Measurements from ENCODE around the gene FIGN. TPM values are rescaled to one million over a fixed set of nuclear protein-coding genes. Genes with fewer than 3 reads are reported as not detected.

Gene FIGN
- total and polyA plus RNA-seq, 10 of the 15 experiments (the other 5 are each of a cell fraction or from before 2014, with no cell fraction given), result under 0.01 to 0.01 TPM; not detected in 8

- Histone ChIP-seq H3K4me1 (ENCODE audit: control insufficient read depth, insufficient read depth, low read length) (no peaks in the 10 kb centered on the region), H3K9me3 (replicated peaks; ENCODE audit: control insufficient read depth, insufficient read depth, low read length) (no peaks in the 10 kb centered on the region; the same call in 2 of the 3 replicates), H3K9ac (ENCODE audit: control insufficient read depth, insufficient read depth, low read length) (no peak overlapping the region), H3K79me2 (ENCODE audit: control insufficient read depth, insufficient read depth, low read length) (no peaks in the 10 kb centered on the region), H4K20me1 (ENCODE audit: control insufficient read depth, insufficient read depth) (no peaks in the 10 kb centered on the region), H2AFZ (ENCODE audit: control insufficient read depth, low read depth, low read length) (no peak overlapping the region), H3K27me3 (replicated peaks in 1 of 2; ENCODE audit: control insufficient read depth in 2 of 2, insufficient read depth in 2 of 2, low read length in 1 of 2) (no peaks in the 10 kb centered on the region), H3K36me3 (ENCODE audit: control insufficient read depth in 2 of 2, insufficient read depth in 2 of 2, low read length in 1 of 2) (no peaks in the 10 kb centered on the region), H3K4me3 (no peak overlapping the region), H3K4me2 (ENCODE audit: control insufficient read depth, insufficient read depth) (no peak overlapping the region), H3K27ac (ENCODE audit: control insufficient read depth, insufficient read depth) (no peak overlapping the region)
- ChIA-PET POLR2A (no interaction called here), SMC1A (ENCODE audit: uncharacterized antibody, unreplicated experiment) (no interaction called here), CTCF (interaction anchor here (1.5 kb wide), 1 partner anchor 12 kb away, joined by 3 read pairs; no protein-coding TSS in a partner anchor), RAD21 (ENCODE audit: unreplicated experiment) (no interaction called here)
- 55% methylated on average over 4 of the region's 4 CpGs for WGBS (ENCODE audit: insufficient coverage, insufficient replicate concordance, low lambda C conversion rate, missing lambda C conversion rate)
- in situ Hi-C loops (cut with MboI), result no loop called here
- ATAC-seq, result no peak
- BruUV-seq (replicated peaks), result no TSS peak
- intact Hi-C loops (cut with micrococcal nuclease; ENCODE audit: unreplicated experiment), result no loop called here
- no peak for DNase-seq (ENCODE audit: low read depth, low spot score)
- FAIRE-seq, result no peak
- TF ChIP-seq NR2F1 (conservative IDR thresholded peaks at IDR 0.05), result no peak
- TF ChIP-seq NFIC (IDR thresholded peaks at IDR 0.05; ENCODE audit: low read depth, low read length), result no peak
- TF ChIP-seq ZZZ3 (IDR thresholded peaks at IDR 0.05; ENCODE audit: control insufficient read depth, insufficient read length, low read depth), result no peak
- TF ChIP-seq SP1 (IDR thresholded peaks at IDR 0.05; ENCODE audit: low read depth, low read length), result no peak
- no peak for TF ChIP-seq MLLT1 (IDR thresholded peaks at IDR 0.05)
- TF ChIP-seq SPI1 (IDR thresholded peaks at IDR 0.05; ENCODE audit: borderline replicate concordance, insufficient read depth, low read depth, low read length), result no peak
- TF ChIP-seq RELA (IDR thresholded peaks at IDR 0.05; ENCODE audit: borderline replicate concordance, partially characterized antibody), result no peak
- no peak for TF ChIP-seq TAF1 (IDR thresholded peaks at IDR 0.05; ENCODE audit: borderline replicate concordance, low read depth, low read length)
- no peak for TF ChIP-seq BCLAF1 (IDR thresholded peaks at IDR 0.05)
- TF ChIP-seq, protein P1, sequence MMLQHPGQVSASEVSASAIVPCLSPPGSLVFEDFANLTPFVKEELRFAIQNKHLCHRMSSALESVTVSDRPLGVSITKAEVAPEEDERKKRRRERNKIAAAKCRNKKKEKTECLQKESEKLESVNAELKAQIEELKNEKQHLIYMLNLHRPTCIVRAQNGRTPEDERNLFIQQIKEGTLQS (IDR thresholded peaks at IDR 0.05; ENCODE audit: borderline replicate concordance, extremely low read depth, low read depth, low read length), result no peak
- no peak for TF ChIP-seq SMAD1 (IDR thresholded peaks at IDR 0.05; ENCODE audit: low read depth, partially characterized antibody)
- no peak for TF ChIP-seq CBX5 (IDR thresholded peaks at IDR 0.05; ENCODE audit: low read depth)
- TF ChIP-seq, protein P2, sequence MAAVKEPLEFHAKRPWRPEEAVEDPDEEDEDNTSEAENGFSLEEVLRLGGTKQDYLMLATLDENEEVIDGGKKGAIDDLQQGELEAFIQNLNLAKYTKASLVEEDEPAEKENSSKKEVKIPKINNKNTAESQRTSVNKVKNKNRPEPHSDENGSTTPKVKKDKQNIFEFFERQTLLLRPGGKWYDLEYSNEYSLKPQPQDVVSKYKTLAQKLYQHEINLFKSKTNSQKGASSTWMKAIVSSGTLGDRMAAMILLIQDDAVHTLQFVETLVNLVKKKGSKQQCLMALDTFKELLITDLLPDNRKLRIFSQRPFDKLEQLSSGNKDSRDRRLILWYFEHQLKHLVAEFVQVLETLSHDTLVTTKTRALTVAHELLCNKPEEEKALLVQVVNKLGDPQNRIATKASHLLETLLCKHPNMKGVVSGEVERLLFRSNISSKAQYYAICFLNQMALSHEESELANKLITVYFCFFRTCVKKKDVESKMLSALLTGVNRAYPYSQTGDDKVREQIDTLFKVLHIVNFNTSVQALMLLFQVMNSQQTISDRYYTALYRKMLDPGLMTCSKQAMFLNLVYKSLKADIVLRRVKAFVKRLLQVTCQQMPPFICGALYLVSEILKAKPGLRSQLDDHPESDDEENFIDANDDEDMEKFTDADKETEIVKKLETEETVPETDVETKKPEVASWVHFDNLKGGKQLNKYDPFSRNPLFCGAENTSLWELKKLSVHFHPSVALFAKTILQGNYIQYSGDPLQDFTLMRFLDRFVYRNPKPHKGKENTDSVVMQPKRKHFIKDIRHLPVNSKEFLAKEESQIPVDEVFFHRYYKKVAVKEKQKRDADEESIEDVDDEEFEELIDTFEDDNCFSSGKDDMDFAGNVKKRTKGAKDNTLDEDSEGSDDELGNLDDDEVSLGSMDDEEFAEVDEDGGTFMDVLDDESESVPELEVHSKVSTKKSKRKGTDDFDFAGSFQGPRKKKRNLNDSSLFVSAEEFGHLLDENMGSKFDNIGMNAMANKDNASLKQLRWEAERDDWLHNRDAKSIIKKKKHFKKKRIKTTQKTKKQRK (IDR thresholded peaks at IDR 0.05; ENCODE audit: low read depth, low read length), result no peak
- TF ChIP-seq TCF3 (IDR thresholded peaks at IDR 0.05; ENCODE audit: borderline replicate concordance, insufficient read depth, low read depth, low read length), result no peak
- TF ChIP-seq RB1 (IDR thresholded peaks at IDR 0.05; ENCODE audit: borderline replicate concordance), result no peak
- no peak for TF ChIP-seq PML (IDR thresholded peaks at IDR 0.05; ENCODE audit: low read length)
Observed at GRCh38 chr2:163708265-163708664, 27.5 kb downstream of the FIGN start.
